ENCODE data around the gene MOGAT3.

The MOGAT3 gene

DNA sequence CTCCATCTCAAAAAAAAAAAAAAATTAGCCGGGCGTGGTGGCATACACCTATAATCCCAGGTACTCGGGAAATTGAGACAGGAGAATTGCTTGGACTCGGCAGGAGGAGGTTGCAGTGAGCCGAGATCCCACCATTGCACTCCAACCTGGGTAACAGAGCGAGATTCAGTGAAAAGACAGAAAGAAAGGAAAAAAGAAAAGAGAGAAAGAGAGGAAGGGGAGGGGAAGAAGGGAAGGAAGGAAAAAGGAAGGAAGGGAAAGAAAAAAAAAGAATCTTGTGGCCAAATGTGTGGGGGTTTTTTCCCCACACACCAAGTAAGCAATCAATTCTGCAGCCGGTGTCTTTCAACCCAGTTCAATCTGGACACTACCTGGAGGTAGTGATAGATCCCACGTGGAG, 11.7 kb downstream of the MOGAT3 start:
- peaks cover 48% of the 10 kb centered on the region for H3K27me3 ChIP-seq
- TF ChIP-seq, protein P1, sequence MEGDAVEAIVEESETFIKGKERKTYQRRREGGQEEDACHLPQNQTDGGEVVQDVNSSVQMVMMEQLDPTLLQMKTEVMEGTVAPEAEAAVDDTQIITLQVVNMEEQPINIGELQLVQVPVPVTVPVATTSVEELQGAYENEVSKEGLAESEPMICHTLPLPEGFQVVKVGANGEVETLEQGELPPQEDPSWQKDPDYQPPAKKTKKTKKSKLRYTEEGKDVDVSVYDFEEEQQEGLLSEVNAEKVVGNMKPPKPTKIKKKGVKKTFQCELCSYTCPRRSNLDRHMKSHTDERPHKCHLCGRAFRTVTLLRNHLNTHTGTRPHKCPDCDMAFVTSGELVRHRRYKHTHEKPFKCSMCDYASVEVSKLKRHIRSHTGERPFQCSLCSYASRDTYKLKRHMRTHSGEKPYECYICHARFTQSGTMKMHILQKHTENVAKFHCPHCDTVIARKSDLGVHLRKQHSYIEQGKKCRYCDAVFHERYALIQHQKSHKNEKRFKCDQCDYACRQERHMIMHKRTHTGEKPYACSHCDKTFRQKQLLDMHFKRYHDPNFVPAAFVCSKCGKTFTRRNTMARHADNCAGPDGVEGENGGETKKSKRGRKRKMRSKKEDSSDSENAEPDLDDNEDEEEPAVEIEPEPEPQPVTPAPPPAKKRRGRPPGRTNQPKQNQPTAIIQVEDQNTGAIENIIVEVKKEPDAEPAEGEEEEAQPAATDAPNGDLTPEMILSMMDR (IDR thresholded peaks at IDR 0.05) = no peak

DNA sequence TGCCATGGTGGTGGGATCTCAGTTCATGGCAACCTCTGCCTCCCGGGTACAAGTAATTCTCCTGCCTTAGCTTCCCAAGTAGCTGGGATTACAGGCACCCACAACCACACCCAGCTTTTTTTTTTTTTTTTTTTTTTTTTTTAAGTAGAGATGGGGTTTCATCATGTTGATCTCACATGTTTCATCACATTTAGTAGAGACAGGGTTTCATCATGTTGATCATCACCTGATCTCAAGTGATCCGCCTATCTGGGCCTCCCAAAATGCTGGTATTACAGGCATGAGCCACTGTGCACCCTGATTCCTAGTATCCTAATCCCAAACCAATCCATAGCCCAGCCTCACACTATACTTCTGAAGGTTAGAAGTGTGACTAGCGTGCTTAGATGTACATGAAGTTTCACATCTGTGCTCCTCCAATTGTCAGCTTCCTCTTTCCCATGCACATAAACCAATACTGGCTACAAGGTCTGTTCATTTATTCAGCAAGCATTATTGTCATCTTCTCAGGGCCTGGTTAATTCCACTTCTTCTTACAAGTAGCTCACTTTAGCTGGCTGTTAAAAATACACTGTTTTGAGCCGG, 13.9 kb downstream of the MOGAT3 start:
- H3K4me1 ChIP-seq (ENCODE audit: control insufficient read depth in 1 of 2, insufficient read depth in 1 of 2, low read depth in 1 of 2, low read length in 1 of 2) = no peaks in the 10 kb centered on the region
- no peak overlapping the region for H3K27ac ChIP-seq
- H3K9me3 ChIP-seq = no peaks in the 10 kb centered on the region
- peaks cover 62% of the 10 kb centered on the region for H3K27me3 ChIP-seq
- H3K36me3 ChIP-seq = no peaks in the 10 kb centered on the region
- no peak overlapping the region for H3K4me3 ChIP-seq (ENCODE audit: low read depth in 1 of 2, low read length in 1 of 2)
- TF ChIP-seq, protein P1 (IDR thresholded peaks at IDR 0.05) = no peak

More for the DNA sequence above, 11.7 kb downstream of the MOGAT3 start:
- Histone ChIP-seq H3K4me3 (ENCODE audit: low read depth in 1 of 2, low read length in 1 of 2) (no peak overlapping the region), H3K36me3 (no peaks in the 10 kb centered on the region), H3K9me3 (no peaks in the 10 kb centered on the region), H3K27ac (no peak overlapping the region), H3K4me1 (ENCODE audit: control insufficient read depth in 1 of 2, insufficient read depth in 1 of 2, low read depth in 1 of 2, low read length in 1 of 2) (peaks cover 0 to 7% of the 10 kb centered on the region in 2 experiments)

DNA sequence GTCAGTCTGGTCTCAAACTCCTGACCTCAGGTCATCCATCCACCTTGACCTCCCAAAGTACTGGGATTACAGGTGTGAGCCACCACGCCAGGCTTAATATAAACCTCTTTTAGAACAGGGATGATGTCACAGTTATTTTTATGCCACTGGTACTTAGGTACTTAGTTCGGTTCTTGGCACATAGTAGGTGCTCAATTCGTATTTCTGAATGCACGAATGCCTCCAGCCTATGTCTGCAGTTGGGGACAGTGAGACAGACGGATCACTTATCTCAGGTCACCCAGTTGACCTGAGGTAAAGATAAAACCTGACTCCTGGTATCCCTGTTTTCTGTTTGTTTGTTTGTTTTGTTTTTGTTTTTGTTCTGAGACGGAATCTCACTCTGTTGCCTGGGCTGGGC, 14.6 kb downstream of the MOGAT3 start:
- Histone ChIP-seq H3K27ac (no peak overlapping the region), H3K27me3 (peaks cover 70% of the 10 kb centered on the region), H3K9me3 (no peaks in the 10 kb centered on the region), H3K36me3 (no peaks in the 10 kb centered on the region), H3K4me1 (ENCODE audit: control insufficient read depth in 1 of 2, insufficient read depth in 1 of 2, low read depth in 1 of 2, low read length in 1 of 2) (no peaks in the 10 kb centered on the region), H3K4me3 (ENCODE audit: low read depth in 1 of 2, low read length in 1 of 2) (no peak overlapping the region)
- TF ChIP-seq, protein P1 (IDR thresholded peaks at IDR 0.05) = no peak

DNA sequence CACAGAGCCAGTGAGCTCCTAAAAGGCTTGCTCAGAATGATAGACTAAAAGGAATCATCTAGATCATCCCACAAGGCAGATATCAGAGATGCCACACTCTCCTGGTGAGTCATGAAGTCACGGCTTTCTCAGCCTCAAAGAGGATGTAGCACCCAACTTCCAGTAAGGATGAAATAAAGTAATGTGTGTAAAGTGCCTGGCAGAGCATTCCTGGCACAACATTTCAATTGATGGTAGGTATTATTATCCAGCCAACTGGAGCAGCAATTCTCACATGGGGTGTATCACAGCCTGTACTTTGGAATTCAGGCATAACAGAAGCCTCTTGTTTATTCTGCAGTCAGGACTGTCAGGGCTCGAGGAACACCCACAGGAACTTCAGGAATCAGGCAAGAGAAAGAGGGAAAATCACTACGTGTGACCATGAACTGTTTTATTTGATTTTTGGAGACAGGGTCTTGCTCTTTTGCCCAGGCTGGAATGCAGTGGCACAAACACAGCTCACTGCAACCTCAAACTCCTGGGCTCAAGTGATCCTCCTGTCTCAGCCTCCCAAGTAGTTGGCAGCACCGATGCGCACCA, 15.5 kb downstream of the MOGAT3 start:
- Histone ChIP-seq H3K27ac (no peak overlapping the region), H3K27me3 (peaks cover 78% of the 10 kb centered on the region), H3K36me3 (no peaks in the 10 kb centered on the region), H3K4me3 (ENCODE audit: low read depth in 1 of 2, low read length in 1 of 2) (no peak overlapping the region), H3K4me1 (ENCODE audit: control insufficient read depth in 1 of 2, insufficient read depth in 1 of 2, low read depth in 1 of 2, low read length in 1 of 2) (no peaks in the 10 kb centered on the region), H3K9me3 (no peaks in the 10 kb centered on the region)
- TF ChIP-seq, protein P1 (IDR thresholded peaks at IDR 0.05) = no peak

DNA sequence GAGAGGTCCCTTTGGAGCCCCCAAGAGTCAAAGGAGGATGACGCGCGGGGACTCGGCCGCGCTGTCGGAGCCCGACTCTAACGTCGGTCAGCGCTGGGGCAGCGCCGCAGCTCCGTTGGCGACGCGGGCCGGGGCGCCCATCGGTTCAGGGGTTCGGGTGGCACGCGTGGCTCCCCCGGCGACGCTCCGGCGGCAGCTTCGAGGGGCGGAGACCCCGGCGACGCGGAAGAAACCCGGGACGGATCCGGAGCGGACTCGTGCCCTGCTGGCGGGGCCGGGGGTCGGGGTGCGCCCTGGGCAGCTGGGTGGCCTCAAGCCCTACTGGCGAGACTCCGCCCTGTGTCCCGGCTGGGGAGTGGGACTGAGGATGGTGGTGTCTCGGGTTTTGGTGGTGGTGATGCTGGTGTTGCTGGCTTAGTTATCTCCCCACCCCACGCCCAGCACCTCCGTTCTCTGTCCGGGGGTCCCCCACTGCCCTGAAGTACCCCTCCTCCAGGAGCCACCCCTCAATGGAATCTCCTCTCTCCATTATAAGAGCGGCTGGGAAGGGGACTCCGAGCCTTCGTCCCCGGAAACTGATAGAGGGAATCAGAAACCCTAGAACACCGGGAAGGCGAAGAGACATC, 20.6 kb downstream of the MOGAT3 start, which contains the start of gene NAT16:
Gene NAT16, minus strand, starts transcription at position 164 of the 626 bp plus-strand sequence. CDS start 5,486 bp downstream, outside the sequence.
- Histone ChIP-seq H3K4me1 (ENCODE audit: control insufficient read depth in 1 of 2, insufficient read depth in 1 of 2, low read depth in 1 of 2, low read length in 1 of 2) (no peaks in the 10 kb centered on the region), H3K4me3 (ENCODE audit: low read depth in 1 of 2, low read length in 1 of 2) (no peak within 1 kb of the TSS), H3K36me3 (no peaks in the 10 kb centered on the region), H3K27me3 (peaks cover 99% of the 10 kb centered on the region), H3K9me3 (no peaks in the 10 kb centered on the region), H3K27ac (no peak within 1 kb of the TSS)
- TF ChIP-seq, protein P1 (IDR thresholded peaks at IDR 0.05) = no peak
